Skeletal muscle tissue (tissue), 4 donors: ENCODE results near the gene DNAJA2. TPM values are rescaled to one million over a fixed set of nuclear protein-coding genes. Genes with fewer than 3 reads are reported as not detected.
"Not testable (repeated sequence)": the region's sequence is repeated elsewhere in the genome, so short reads cannot be mapped to it uniquely, and the experiment has no call there.

ENCODE experiments used
- H3K27ac ChIP-seq: one replicate; pipeline ENCODE4 v1.7.0; 2013; ENCODE audit warnings: mild to moderate bottlenecking, low read depth, low read length, inconsistent platforms
- H3K27me3 ChIP-seq, 3 donors: one replicate each; pipeline ENCODE4 v1.7.0; 2013; ENCODE audit warnings: low read length in 3 of 3; ENCODE audit not compliant: control insufficient read depth in 3 of 3, insufficient read depth in 3 of 3
- H3K36me3 ChIP-seq, 3 donors: one replicate each; pipeline ENCODE4 v1.7.0; 2013; ENCODE audit warnings: low read length in 3 of 3; ENCODE audit not compliant: control insufficient read depth in 3 of 3, insufficient read depth in 3 of 3
- H3K4me1 ChIP-seq, 3 donors: one replicate each; pipeline ENCODE4 v1.7.0; 2013; ENCODE audit warnings: low read length in 3 of 3, mild to moderate bottlenecking in 3 of 3; ENCODE audit not compliant: control insufficient read depth in 3 of 3, insufficient read depth in 3 of 3
- H3K4me3 ChIP-seq, 3 donors: one replicate each; pipeline ENCODE4 v1.7.0; 2013; ENCODE audit warnings: low read length in 3 of 3
- H3K9ac ChIP-seq, 3 donors: one replicate each; pipeline ENCODE4 v1.7.0; 2013; ENCODE audit warnings: low read length in 3 of 3, mild to moderate bottlenecking in 3 of 3, moderate library complexity in 2 of 3, low read depth in 1 of 3
- H3K9me3 ChIP-seq, 3 donors: one replicate each; pipeline ENCODE4 v1.7.0; 2013; ENCODE audit warnings: low read length in 3 of 3; ENCODE audit not compliant: control insufficient read depth in 3 of 3
- total RNA-seq: library from RNA; depleted of rRNA; stranded (reverse); fragments of >200 nt; gene quantifications from one replicate; pipeline ENCODE4 v1.2.3, GENCODE V29; 2014
- donor health status: Osteomylitis.

The DNAJA2 gene
- total RNA-seq, 1 donor from 2014 or later: 44.9 TPM

DNA sequence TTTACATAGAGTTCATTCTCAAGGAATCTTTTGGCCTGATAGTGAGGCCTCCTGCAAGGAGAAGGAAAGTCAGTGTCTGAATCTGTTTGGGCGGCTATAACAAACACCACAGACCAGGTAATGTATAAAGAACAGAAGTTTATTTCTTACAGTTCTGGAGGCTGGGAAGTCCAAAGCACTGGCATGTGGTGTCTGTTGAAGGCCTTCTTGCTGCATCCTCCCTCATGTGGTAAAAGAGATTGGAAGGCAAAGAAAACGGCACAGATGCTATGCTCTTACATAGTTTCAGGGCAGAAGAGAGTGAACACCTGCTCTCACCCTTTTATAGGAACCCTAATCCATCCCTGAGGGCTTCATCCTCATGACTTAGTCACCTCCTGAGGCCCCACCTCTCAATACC, 31.2 kb upstream of the DNAJA2 start:
- H3K27me3 ChIP-seq: no peaks in the 10 kb centered on the region
- peaks cover 0 to 2% (median 2%) of the 10 kb centered on the region in 3 donors for H3K9me3 ChIP-seq
- no peak overlapping the region for H3K9ac ChIP-seq
- H3K4me1 ChIP-seq: no peaks in the 10 kb centered on the region
- no peak overlapping the region for H3K27ac ChIP-seq
- H3K36me3 ChIP-seq: no peaks in the 10 kb centered on the region
- H3K4me3 ChIP-seq: no peak overlapping the region

GRCh38 chr16:47000066-47000465, 26.6 kb upstream of the DNAJA2 start:
- H3K4me3 ChIP-seq, H3K9ac ChIP-seq, H3K27ac ChIP-seq, H3K27me3 ChIP-seq, H3K36me3 ChIP-seq, H3K4me1 ChIP-seq, H3K9me3 ChIP-seq: not testable (repeated sequence)

DNA sequence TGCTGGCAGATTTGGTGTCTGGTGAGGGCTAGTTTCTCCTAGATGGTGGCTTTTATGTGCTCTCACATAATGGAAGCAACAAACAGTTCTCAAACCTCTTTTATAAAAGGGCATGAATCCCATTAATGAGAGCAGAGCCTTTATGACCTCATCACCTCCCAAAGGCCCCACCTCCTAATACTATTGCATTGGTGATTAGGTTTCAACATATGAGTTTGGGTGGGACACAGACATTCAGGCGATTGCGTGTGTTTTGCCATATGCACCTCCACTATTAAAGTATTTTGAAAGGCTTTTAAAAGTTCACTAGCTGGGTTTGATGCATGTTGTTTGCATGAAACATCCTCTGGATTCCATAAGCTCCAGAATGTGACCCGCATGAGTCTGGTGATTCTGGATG, 24.4 kb upstream of the DNAJA2 start:
- H3K9ac ChIP-seq: no peak overlapping the region
- H3K4me1 ChIP-seq: no peaks in the 10 kb centered on the region
- H3K36me3 ChIP-seq: no peaks in the 10 kb centered on the region
- H3K27ac ChIP-seq: no peak overlapping the region
- no peaks in the 10 kb centered on the region for H3K9me3 ChIP-seq
- H3K27me3 ChIP-seq: no peaks in the 10 kb centered on the region
- no peak overlapping the region for H3K4me3 ChIP-seq

- Histone ChIP-seq H3K27ac (no peak overlapping the region), H3K4me1 (no peaks in the 10 kb centered on the region), H3K4me3 (no peak overlapping the region), H3K36me3 (no peaks in the 10 kb centered on the region), H3K9ac (no peak overlapping the region), H3K27me3 (no peaks in the 10 kb centered on the region), H3K9me3 (no peaks in the 10 kb centered on the region)
Measured at GRCh38 chr16:46996952-46997458, 23.5 kb upstream of the DNAJA2 start.

DNA sequence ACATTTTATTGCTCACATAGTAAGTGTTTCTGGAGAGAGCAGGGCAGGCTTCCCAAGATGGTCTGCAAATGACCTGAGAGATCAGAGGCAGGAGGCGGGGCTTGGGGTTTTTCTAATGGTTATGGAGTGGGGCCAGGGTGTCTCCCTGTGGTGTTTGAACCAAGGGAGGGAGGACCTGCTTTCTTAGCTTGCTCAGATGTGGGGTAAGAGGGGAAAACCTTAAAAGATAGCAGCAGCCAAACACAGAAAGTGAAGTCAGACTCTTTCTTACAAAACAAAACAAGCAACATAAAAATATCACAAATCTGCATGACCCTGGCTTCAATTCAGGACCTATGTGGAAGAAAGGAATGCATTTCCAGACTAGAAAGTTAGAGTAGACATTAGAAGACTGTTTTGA, 22.9 kb upstream of the DNAJA2 start:
- Histone ChIP-seq H3K9me3 (no peaks in the 10 kb centered on the region), H3K36me3 (no peaks in the 10 kb centered on the region), H3K27ac (no peak overlapping the region), H3K4me3 (no peak overlapping the region), H3K27me3 (no peaks in the 10 kb centered on the region), H3K9ac (no peak overlapping the region), H3K4me1 (no peaks in the 10 kb centered on the region)

DNA sequence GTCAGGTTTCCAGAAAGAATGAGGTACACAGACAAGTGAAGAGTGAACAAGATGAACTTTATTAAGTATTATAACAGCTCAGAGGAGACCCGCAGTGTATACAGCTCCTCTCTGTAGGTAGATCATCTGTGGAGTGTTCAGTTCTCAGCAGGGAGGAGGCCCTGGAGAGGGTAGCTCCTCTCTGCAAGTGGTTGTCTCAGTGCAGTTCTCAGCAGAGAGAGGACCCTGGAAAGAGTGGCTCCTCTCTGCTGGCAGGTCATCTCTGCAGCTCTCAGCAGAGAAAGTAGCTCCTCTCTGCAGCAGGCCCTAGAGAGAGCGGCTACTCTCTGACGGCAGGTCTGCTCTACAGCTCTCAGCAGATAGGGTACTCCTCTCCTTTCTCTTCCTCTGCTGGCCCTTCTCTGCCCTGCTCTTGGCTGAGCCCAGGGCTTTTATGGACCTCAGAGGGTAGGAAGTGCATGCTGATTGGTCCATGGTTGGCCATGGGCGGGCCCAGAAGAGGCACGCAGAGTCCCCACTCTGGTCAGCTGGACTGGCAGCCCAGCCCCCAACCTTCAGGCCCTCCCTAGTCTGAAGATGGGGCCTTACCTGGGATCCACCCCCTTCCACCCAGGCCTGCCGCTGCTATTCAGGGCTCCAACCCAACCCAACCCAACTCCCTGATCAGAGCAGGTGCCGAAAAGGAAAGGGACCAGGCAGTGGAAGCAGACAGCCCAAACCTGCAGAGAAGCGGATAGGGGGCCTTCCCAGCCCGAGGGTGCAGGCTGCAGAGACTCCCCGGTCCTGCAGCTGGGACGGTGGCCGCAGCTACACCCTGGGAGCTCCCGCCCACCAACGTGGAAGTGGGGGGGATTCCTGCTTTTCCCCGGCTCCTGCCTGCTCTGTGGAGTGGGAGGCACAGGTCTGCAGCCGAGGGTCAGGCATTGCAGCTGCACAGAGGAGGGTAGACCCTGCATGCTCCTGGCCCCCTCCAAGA, 18.5 kb upstream of the DNAJA2 start:
- Histone ChIP-seq H3K9me3 (no peaks in the 10 kb centered on the region), H3K9ac (no peak overlapping the region), H3K4me1 (no peaks in the 10 kb centered on the region), H3K27ac (no peak overlapping the region), H3K36me3 (no peaks in the 10 kb centered on the region), H3K4me3 (no peak overlapping the region), H3K27me3 (no peaks in the 10 kb centered on the region)

- Histone ChIP-seq H3K9me3 (no peaks in the 10 kb centered on the region), H3K36me3 (no peaks in the 10 kb centered on the region), H3K9ac (no peak overlapping the region), H3K27me3 (no peaks in the 10 kb centered on the region), H3K4me3 (no peak overlapping the region), H3K4me1 (no peaks in the 10 kb centered on the region), H3K27ac (no peak overlapping the region)
Measured at GRCh38 chr16:46986896-46987295, 13.4 kb upstream of the DNAJA2 start.

- Histone ChIP-seq H3K9ac (no peak overlapping the region), H3K9me3 (no peaks in the 10 kb centered on the region), H3K36me3 (no peaks in the 10 kb centered on the region)
Measured at GRCh38 chr16:46986438-46986837, 13.0 kb upstream of the DNAJA2 start.

GRCh38 chr16:46982335-46982734, 8.9 kb upstream of the DNAJA2 start:
- no peaks in the 10 kb centered on the region for H3K27me3 ChIP-seq
- no peaks in the 10 kb centered on the region for H3K9me3 ChIP-seq
- H3K9ac ChIP-seq: no peak overlapping the region
- H3K4me3 ChIP-seq: no peak overlapping the region
- no peaks in the 10 kb centered on the region for H3K4me1 ChIP-seq
- no peak overlapping the region for H3K27ac ChIP-seq
- no peaks in the 10 kb centered on the region for H3K36me3 ChIP-seq

More at GRCh38 chr16:46986438-46986837, 13.0 kb upstream of the DNAJA2 start:
- Histone ChIP-seq H3K27ac (no peak overlapping the region), H3K4me3 (no peak overlapping the region), H3K4me1 (no peaks in the 10 kb centered on the region), H3K27me3 (no peaks in the 10 kb centered on the region)

DNA sequence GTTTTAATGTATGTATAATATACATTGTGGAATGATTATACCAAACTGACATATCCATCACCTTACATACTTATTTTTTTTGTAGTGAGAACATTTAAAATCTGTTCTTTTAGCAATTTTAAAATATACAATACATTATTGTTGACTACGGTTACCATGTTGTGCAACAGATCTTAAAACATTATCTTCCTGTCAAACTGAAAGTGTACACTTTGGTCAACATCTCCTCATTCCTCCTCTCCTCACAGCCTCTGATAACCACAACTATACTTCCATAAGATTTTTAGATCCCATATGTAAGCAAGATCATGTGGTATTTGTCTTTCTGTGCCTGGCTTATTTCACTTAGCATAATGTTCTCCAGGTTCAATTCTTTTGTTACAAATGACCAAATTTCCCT, 7.5 kb upstream of the DNAJA2 start:
- no peaks in the 10 kb centered on the region for H3K9me3 ChIP-seq
- H3K4me1 ChIP-seq: peaks cover 0 to 3% (median 0%) of the 10 kb centered on the region in 3 donors
- H3K9ac ChIP-seq: no peak overlapping the region
- H3K4me3 ChIP-seq: no peak overlapping the region
- no peaks in the 10 kb centered on the region for H3K27me3 ChIP-seq
- H3K27ac ChIP-seq: no peak overlapping the region
- no peaks in the 10 kb centered on the region for H3K36me3 ChIP-seq
